Hepatocyte (in vitro differentiated cells): ENCODE measurements around the gene FCGR3B.
"Not testable (repeated sequence)": the region's sequence is repeated elsewhere in the genome, so short reads cannot be mapped to it uniquely, and the experiment has no call there.

ENCODE experiments used
- CTCF ChIP-seq: fragments of 200-600 bp; sonication (generic); IDR thresholded peaks from 2 replicates; pipeline ENCODE4 v1.5.1; 2016; ENCODE audit warnings: antibody characterized with exemption, mild to moderate bottlenecking; ENCODE audit not compliant: poor library complexity
- EZH2phosphoT487 ChIP-seq: fragments of 200-600 bp; sonication (generic); IDR thresholded peaks from one replicate; pipeline ENCODE4 v1.6.1; 2018; ENCODE audit warnings: antibody characterized with exemption, mild to moderate bottlenecking, low read depth, moderate library complexity; ENCODE audit not compliant: unreplicated experiment, severe bottlenecking

GRCh38 chr1:161642697-161643096 lies 11.7 kb upstream of the FCGR3B start:
- TF ChIP-seq CTCF = peak; percentile 15
- not testable (repeated sequence) for TF ChIP-seq EZH2phosphoT487
